ENCODE results near the gene ZNF205. TPM values are rescaled to one million over a fixed set of nuclear protein-coding genes. Genes with fewer than 3 reads are reported as not detected.
A peak's percentile ranks its signal among the peaks of the same experiment; 100 is the strongest.

Gene ZNF205
- total and polyA plus RNA-seq, 2 experiments from 2014 or later: 16.6 to 29.1 TPM

GRCh38 chr16:3084491-3084890 lies 27.9 kb upstream of the ZNF205 start:
- ATAC-seq (no peak), DNase-seq (ENCODE audit: low spot score) (no peak)
- Histone ChIP-seq H4K20me1 (replicated peaks; ENCODE audit: insufficient read depth) (peaks cover 18% of the 10 kb centered on the region), H3K4me2 (no peak overlapping the region), H3K4me1 (ENCODE audit: insufficient read depth) (peaks cover 7% of the 10 kb centered on the region), H3K79me2 (replicated peaks; ENCODE audit: insufficient read depth) (0 out of 2 replicates have a peak, but pooled peaks cover 8% of the 10 kb centered on the region), H2AFZ (no peak overlapping the region), H3K4me3 (no peak overlapping the region), H3K27me3 (ENCODE audit: insufficient read depth) (no peaks in the 10 kb centered on the region), H3K27ac (ENCODE audit: low read depth) (no peak overlapping the region; the same call in 1 of the 2 replicates), H3F3A (replicated peaks; ENCODE audit: low read depth) (peaks cover 29% of the 10 kb centered on the region), H3K9me2 (ENCODE audit: insufficient read depth) (no peaks in the 10 kb centered on the region), H3K36me3 (ENCODE audit: insufficient read depth) (peaks cover 8% of the 10 kb centered on the region)
- H3K36me3 Mint-ChIP-seq (ENCODE audit: low read depth): peaks cover 65% of the 10 kb centered on the region
- no peak for TF ChIP-seq STAT1 (IDR thresholded peaks at IDR 0.05; ENCODE audit: unreplicated experiment)
- TF ChIP-seq ZNF462 (CRISPR knock-in tag; IDR thresholded peaks at IDR 0.05): no peak
- TF ChIP-seq REST (IDR thresholded peaks at IDR 0.05; ENCODE audit: unreplicated experiment): no peak
- TF ChIP-seq POLR2AphosphoS5 (IDR thresholded peaks at IDR 0.05; ENCODE audit: low read depth): no peak
- no peak for TF ChIP-seq CTCF (conservative IDR thresholded peaks at IDR 0.05; ENCODE audit: low read depth in 2 of 2)
- no peak for TF ChIP-seq ZNF114 (CRISPR knock-in tag; IDR thresholded peaks at IDR 0.05)
- TF ChIP-seq ETS1 (IDR thresholded peaks at IDR 0.05): no peak
- no peak for TF ChIP-seq JUNB (IDR thresholded peaks at IDR 0.05; ENCODE audit: unreplicated experiment)
- no peak for TF ChIP-seq ZNF331 (CRISPR knock-in tag; IDR thresholded peaks at IDR 0.05; ENCODE audit: low read depth)
- no peak for TF ChIP-seq NANOG (IDR thresholded peaks at IDR 0.05; ENCODE audit: borderline replicate concordance)
- TF ChIP-seq CREB1 (CRISPR knock-in tag; IDR thresholded peaks at IDR 0.05; ENCODE audit: low read depth): no peak
- TF ChIP-seq EZH2 (IDR thresholded peaks at IDR 0.05; ENCODE audit: low read depth, unreplicated experiment): no peak
- peaks cover 38% of the 10 kb centered on the region for H3K4me1 Mint-ChIP-seq
- peak overlapping the region; percentile 52; the same call in 1 of the 2 replicates for H3K27ac Mint-ChIP-seq
- no peaks in the 10 kb centered on the region for H3K9me3 Mint-ChIP-seq
- H3K27me3 Mint-ChIP-seq (ENCODE audit: insufficient read depth, low read depth, poor library complexity): peaks cover 25% of the 10 kb centered on the region
- H3K4me3 Mint-ChIP-seq: no peak overlapping the region; the same call in 2 of the 3 replicates
